CD4-positive, alpha-beta T cell treated with Interleukin-17A for 4 hours (primary cell): ENCODE measurements around the gene ITPKB.
"Not testable (repeated sequence)": the region's sequence is repeated elsewhere in the genome, so short reads cannot be mapped to it uniquely, and the experiment has no call there.

Experiments used
- DNase-seq: peaks from one replicate; pipeline ENCODE4 v3.0.0-alpha.2; 2020; ENCODE audit warnings: mixed read lengths

Gene ITPKB

GRCh38 chr1:226617109-226617508 is 122.0 kb downstream of the ITPKB start:
- DNase-seq: no peak

DNA sequence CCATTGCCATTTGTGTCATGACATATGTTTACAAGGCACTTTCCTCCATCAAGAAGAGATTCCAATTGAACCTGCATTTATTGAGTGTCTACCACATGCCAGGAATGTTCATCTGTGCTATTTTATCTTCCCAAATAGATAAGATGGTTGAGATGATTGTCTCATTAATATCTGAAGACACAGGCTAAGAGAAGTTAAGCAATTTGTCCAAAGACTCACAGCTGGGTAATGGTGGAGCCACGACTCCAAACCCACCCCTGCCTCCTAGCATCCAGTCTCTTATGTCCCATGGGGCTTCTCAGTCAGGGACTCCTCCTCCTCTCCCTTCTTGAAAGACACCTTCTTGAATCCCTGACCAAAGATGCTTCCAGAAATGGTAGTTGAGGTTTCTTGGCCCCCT is 122.4 kb downstream of the ITPKB start:
- DNase-seq: no peak

GRCh38 chr1:226615876-226616275 is 123.2 kb downstream of the ITPKB start:
- no peak for DNase-seq

GRCh38 chr1:226611980-226612379 is 127.1 kb downstream of the ITPKB start:
- DNase-seq: not testable (repeated sequence)

GRCh38 chr1:226611301-226611700 is 127.8 kb downstream of the ITPKB start:
- no peak for DNase-seq

DNA sequence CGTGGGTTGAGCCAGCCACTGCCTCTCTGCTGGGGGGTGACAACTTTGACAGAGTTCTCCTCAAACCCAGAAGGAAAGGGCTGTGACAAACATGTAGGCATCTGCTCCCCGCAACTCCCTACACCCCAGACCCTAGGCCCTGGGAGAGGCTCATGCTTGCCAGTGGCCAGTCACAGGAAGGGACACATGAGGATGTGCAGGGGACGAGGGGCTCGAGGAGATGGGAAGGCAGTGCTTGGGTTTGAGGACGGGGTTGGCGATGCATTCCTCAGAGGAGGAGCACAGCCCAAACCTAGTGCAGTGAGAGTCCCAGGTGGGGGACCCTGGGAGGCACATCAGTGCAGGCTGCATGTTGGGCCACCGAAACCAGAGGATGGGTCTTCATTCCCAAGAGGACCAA is 128.4 kb downstream of the ITPKB start:
- no peak for DNase-seq

DNA sequence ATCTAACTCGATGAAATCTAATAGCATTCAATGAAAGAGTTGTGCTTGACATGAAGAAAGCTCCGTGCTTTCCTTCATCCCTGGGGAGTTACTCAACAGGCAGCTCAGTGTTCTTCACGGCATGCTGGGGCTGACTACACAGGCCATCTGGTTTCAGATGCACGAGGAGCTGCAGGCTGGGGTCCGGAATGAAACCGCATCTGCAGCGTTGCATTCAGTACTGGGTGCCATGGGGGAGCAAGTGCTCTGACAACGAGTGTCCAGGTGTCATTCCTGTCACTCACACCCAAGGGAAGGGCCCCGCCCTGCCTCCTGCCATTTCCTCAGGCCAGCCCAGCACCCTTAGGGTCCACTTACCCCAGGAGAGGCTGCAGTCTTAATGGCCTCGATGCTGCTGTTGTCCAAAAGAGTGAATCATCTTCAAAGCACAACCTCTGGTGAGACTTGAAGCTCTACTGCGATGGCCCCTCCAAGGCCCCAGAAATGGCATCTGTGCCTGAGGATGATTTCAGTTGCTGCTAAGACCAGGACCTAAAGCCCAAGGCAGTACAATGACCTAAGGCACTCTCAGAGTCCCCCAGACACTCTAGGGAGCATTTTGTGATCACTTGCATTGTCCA is 129.1 kb downstream of the ITPKB start:
- no peak for DNase-seq

DNA sequence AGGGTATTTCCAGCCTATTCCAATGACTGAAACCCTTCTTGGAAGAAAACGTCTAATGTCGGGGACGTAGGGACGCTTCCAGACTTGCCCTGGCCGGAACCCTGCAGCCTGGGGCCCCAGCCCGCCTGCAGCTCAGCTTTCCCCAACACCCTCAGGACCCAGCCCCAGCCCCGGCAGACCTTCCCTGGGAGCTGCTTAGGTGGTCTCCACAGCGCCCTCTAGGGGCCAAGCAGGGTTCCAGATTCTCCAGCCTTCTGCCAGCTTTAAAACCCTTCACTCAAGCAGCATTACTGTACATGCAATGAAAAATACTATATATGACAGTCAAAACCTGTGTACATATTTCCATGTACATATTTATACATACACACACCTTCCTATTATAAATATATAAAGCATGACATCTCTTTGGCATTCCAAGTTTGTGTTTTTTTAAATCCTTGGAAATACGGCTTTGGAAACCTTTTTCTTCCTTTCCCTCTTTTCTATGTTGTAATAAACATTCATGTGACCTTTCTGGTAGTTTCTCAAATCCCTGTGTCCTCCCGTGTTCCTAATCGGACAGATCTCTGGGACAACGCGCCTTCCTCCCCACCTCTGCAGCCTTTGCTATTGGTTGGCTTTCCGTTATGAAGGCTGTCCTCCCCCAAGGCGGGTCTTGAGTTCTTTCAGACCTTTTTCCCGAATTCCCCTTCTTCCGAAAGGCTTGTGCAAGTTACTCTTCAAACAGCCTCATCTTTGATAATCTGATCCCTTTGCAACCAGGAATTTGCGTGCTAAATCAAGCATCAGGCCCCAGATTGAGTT is 130.2 kb downstream of the ITPKB start:
- DNase-seq: peak; percentile 80

GRCh38 chr1:226607821-226608220 is 131.3 kb downstream of the ITPKB start:
- no peak for DNase-seq

- DNase-seq: no peak
These were observed 131.8 kb downstream of the ITPKB start for GRCh38 chr1:226607268-226607660.

DNA sequence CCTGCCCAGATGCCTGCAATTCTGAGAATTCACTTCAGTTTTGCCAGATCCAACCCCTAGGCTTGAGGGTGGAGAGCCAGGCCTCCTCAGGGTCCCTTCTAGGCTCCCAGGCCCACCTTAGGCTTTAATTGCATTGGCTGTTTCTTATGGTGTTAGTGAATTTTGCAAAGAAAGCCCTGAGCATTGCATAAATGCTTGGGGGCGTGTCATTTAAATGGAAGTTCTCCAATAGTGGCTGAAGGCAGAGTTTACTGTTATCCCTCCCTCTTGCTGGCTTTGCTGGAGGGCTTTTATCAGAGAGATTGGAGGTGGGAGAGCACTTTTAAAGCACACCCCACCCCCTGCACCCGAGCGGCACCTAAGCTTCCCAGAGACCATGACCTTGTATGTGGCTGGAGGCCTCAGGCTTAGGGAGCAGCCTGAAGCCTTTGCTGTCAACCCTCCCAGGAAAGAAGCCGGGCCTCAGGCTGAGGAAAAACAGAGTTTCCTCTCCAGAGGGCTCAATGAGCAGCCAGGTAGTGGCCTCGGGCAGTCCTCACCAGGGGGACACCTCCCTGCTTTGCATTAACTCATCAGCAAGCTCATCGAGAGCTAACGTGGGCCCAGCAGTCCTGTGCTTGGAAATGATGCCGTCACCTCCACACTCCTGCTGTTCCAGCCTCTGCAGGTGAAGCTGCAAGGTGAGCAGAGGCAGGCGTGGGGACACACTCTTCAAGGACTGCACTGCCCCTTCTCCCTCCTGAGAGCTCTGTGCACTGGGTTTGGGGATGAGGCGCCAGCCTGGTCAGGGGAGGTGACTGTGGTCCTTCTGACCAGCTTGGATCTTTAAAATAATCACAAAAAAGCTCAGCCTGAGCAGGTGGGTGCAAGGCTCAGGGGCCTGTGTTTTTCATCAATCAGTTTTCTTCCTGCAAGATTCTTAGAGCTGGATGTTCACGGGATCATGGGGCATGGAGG is 132.5 kb downstream of the ITPKB start:
- DNase-seq: no peak

- no peak for DNase-seq
These were observed 133.6 kb downstream of the ITPKB start for GRCh38 chr1:226605318-226605950.

DNA sequence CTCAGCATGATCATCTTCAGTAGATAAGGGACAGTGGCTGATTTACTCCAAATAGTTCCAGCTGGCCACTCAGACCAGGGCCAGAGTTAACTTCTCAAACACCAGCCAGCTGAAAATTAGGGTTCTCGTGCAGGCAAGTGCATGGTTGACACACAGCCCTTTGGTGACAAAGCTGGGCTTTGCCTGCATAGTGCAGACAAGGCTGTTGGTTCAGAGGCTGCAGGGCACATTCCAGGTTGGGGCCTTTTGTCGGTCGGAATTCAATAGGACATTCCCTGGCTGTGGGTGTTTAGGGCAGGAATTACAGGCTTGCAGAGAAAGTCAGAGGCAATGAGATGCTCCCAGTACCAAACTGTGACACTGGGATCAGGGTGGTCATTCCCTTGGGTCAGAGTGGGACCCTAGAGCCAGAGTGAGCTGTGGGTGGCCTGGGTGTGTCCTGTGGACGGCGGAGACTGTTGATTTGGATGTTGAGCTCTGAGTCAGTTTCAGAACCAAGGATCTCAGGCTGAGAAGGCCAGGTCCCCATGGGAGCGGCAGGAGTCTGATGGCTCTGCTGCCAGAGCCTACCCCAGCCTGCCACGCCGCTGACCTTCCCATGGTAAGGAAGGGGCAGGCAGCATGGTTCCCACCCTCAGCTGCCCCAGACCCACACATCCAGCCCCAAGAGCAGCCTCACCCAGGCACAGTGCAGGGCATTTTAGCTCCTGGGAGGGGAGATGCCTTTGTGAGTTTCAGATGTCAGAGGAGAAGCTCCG is 134.3 kb downstream of the ITPKB start:
- DNase-seq: no peak

- DNase-seq: no peak
These were observed 135.1 kb downstream of the ITPKB start for GRCh38 chr1:226603858-226604559.

GRCh38 chr1:226603022-226603857 is 135.8 kb downstream of the ITPKB start:
- DNase-seq: no peak

DNA sequence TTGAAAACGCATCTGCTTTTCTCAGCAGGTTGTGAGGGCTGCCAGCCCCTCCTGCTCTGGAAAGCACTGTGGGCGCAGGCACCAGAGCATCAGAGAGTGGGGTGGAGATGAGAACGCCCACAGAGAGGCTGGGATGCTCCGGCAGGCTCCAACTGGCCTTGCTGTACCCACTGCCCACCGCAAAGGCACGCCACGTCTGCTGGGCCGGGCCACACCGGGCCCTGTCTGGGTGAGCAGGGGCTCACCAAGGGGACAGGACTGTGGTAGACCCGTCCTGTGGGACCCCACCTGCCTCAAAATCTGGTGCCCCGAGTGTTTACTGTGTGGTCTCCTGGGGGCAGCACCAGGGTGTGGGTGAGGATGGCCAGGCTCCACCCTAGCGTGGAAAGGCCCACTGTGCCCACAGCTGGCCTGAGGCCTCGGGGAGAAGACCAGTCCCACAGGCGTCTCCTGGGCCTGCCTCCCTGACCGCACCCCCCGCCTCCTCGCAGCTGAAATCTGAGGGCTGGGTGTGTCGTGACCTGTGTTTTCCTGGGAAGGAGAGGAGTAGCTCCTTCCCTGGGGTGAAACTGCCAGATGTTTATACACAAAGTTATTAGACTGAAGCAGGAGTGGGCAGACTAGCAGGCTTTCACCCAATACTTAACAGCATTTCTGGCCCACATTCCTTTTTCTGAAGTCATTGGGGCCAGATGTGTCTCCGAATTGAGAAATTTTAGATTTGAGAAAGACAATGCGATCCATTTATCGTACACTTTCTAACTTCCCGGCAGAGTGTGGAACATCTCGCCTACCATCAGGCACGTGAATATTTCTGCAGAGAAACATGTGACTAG is 136.7 kb downstream of the ITPKB start:
- DNase-seq: no peak

- DNase-seq: no peak
These were observed 137.6 kb downstream of the ITPKB start for GRCh38 chr1:226601456-226601855.

DNA sequence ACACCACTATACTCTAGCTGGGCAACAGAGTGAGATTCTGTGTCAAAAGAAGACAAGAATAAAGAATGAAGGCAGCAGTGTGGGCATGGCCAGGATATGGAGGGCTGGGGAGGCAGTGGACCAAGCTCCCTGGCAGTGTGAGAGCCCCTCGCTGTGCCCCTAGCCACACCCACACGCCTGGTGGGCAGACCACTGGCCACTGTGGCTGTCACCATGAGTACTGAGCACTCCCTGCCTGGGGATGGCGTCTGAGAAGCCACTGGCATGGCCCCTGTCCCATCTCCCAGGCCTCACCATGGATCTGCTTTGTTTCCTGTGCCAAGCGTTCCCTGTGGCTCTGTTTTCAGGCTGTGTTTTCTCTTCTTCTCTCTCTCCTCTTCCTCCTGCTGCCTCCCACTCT is 138.8 kb downstream of the ITPKB start:
- no peak for DNase-seq

GRCh38 chr1:226599636-226600238 is 139.3 kb downstream of the ITPKB start:
- no peak for DNase-seq
